Ishikawa (cell line): Measurements from ENCODE around the gene CCDC27.

ENCODE experiments used
- CEBPB ChIP-seq: IDR thresholded peaks from 2 replicates; pipeline ENCODE4 v1.6.1; 2012
- CREB1 ChIP-seq: IDR thresholded peaks from 2 replicates; pipeline ENCODE4 v1.6.1; 2012; ENCODE audit warnings: low read depth
- EGR1 ChIP-seq: IDR thresholded peaks from 2 replicates; pipeline ENCODE4 v1.6.1; 2012
- EP300 ChIP-seq: IDR thresholded peaks from 2 replicates; pipeline ENCODE4 v1.6.1; 2012; ENCODE audit warnings: borderline replicate concordance
- FOXM1 ChIP-seq: IDR thresholded peaks from 2 replicates; pipeline ENCODE4 v1.6.1; 2012; ENCODE audit warnings: low read depth, borderline replicate concordance
- MAX ChIP-seq: IDR thresholded peaks from 2 replicates; pipeline ENCODE4 v1.6.1; 2012
- NFIC ChIP-seq: IDR thresholded peaks from 2 replicates; pipeline ENCODE4 v1.6.1; 2012
- RAD21 ChIP-seq: IDR thresholded peaks from 2 replicates; pipeline ENCODE4 v1.6.1; 2012; ENCODE audit warnings: low read depth
- TAF1 ChIP-seq: IDR thresholded peaks from 2 replicates; pipeline ENCODE4 v1.6.1; 2012; ENCODE audit warnings: low read depth, mild to moderate bottlenecking
- TCF12 ChIP-seq: IDR thresholded peaks from 2 replicates; pipeline ENCODE4 v1.6.1; 2012; ENCODE audit warnings: low read depth
- TEAD4 ChIP-seq: IDR thresholded peaks from 2 replicates; pipeline ENCODE4 v1.6.1; 2012
- YY1 ChIP-seq: IDR thresholded peaks from 2 replicates; pipeline ENCODE4 v1.6.1; 2012; ENCODE audit warnings: low read depth
- ZBTB7A ChIP-seq: IDR thresholded peaks from 2 replicates; pipeline ENCODE4 v1.6.1; 2012; ENCODE audit warnings: low read depth
- TF ChIP-seq, protein P1 (sequence below): IDR thresholded peaks from 2 replicates; pipeline ENCODE4 v1.6.1; 2012
- TF ChIP-seq, protein P2 (sequence below): IDR thresholded peaks from 2 replicates; pipeline ENCODE4 v1.6.1; 2012; ENCODE audit warnings: low read depth, mild to moderate bottlenecking

The CCDC27 gene

GRCh38 chr1:3780901-3781300 lies 28.7 kb downstream of the CCDC27 start:
- no peak for TF ChIP-seq TEAD4
- no peak for TF ChIP-seq MAX
- no peak for TF ChIP-seq RAD21
- no peak for TF ChIP-seq EGR1
- TF ChIP-seq ZBTB7A = no peak
- TF ChIP-seq NFIC = no peak

- TF ChIP-seq CEBPB (no peak), CREB1 (no peak), NFIC (no peak), ZBTB7A (no peak), RAD21 (no peak), MAX (no peak)
- TF ChIP-seq, protein P1, sequence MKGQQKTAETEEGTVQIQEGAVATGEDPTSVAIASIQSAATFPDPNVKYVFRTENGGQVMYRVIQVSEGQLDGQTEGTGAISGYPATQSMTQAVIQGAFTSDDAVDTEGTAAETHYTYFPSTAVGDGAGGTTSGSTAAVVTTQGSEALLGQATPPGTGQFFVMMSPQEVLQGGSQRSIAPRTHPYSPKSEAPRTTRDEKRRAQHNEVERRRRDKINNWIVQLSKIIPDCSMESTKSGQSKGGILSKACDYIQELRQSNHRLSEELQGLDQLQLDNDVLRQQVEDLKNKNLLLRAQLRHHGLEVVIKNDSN = no peak
- TF ChIP-seq, protein P2, sequence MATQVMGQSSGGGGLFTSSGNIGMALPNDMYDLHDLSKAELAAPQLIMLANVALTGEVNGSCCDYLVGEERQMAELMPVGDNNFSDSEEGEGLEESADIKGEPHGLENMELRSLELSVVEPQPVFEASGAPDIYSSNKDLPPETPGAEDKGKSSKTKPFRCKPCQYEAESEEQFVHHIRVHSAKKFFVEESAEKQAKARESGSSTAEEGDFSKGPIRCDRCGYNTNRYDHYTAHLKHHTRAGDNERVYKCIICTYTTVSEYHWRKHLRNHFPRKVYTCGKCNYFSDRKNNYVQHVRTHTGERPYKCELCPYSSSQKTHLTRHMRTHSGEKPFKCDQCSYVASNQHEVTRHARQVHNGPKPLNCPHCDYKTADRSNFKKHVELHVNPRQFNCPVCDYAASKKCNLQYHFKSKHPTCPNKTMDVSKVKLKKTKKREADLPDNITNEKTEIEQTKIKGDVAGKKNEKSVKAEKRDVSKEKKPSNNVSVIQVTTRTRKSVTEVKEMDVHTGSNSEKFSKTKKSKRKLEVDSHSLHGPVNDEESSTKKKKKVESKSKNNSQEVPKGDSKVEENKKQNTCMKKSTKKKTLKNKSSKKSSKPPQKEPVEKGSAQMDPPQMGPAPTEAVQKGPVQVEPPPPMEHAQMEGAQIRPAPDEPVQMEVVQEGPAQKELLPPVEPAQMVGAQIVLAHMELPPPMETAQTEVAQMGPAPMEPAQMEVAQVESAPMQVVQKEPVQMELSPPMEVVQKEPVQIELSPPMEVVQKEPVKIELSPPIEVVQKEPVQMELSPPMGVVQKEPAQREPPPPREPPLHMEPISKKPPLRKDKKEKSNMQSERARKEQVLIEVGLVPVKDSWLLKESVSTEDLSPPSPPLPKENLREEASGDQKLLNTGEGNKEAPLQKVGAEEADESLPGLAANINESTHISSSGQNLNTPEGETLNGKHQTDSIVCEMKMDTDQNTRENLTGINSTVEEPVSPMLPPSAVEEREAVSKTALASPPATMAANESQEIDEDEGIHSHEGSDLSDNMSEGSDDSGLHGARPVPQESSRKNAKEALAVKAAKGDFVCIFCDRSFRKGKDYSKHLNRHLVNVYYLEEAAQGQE = no peak
These were observed 31.6 kb downstream of the CCDC27 start for GRCh38 chr1:3783651-3784474.

- TF ChIP-seq TEAD4 (no peak), CREB1 (no peak), TCF12 (no peak), CEBPB (no peak), EGR1 (no peak), FOXM1 (no peak), YY1 (no peak), TAF1 (no peak), EP300 (no peak), ZBTB7A (no peak), NFIC (no peak), RAD21 (no peak)
- TF ChIP-seq, protein P2 = no peak
These were observed 32.8 kb downstream of the CCDC27 start for GRCh38 chr1:3785045-3785444.

- peak; percentile 54 for TF ChIP-seq RAD21
- TF ChIP-seq, protein P2 = no peak
- TF ChIP-seq MAX = no peak
- no peak for TF ChIP-seq YY1
- 0 out of 2 replicates have a peak, but pooled peaks have one; percentile 17 for TF ChIP-seq NFIC
- no peak for TF ChIP-seq EP300
- TF ChIP-seq ZBTB7A = no peak
- 0 out of 2 replicates have a peak, but pooled peaks have one; percentile 27 for TF ChIP-seq CEBPB
These were observed 33.4 kb downstream of the CCDC27 start for GRCh38 chr1:3785456-3786157.
